Measurements from ENCODE around the gene AP5S1.

Gene AP5S1, protein sequence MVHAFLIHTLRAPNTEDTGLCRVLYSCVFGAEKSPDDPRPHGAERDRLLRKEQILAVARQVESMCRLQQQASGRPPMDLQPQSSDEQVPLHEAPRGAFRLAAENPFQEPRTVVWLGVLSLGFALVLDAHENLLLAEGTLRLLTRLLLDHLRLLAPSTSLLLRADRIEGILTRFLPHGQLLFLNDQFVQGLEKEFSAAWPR

DNA sequence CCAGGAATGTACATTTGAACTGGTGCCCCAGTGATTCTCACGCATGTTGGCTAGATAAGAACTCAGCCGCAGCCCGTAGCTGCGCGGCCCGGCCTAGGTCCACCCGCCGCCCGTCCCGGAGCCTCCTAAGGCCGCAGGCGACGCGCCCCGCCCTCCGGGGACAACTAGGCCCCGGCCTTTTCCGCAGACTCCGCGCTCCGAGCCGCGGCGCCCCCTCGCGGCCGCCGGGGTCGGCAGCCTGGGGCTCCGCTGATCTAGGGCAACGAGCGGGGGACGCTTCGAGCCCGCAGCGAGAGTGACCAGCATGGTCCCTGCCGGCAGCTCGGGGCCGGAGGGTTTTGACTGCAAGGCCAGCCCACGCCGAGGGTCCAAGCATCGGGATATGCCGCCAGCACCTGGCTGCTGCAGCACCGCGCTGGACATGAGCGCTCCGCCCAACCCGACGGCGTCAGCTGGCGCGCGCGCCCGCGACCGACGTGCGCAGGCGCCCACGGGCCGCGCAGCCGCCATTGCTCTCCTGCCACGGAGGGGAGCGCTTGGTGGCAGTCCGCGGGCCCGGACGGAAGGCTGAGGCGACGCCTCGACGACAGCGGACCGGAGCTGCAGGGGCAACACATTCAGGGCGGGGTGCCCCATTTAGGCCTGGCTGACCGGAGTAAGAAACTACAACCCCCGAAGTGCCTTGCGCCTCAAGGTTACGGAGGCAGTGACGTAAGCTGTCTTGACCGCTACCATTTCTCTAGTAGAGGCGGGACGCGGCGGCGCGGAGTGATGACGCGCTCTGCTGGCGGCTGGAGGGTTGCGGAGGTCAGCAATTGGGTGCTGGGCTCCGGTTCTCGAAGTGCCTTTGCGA, at the start of gene AP5S1:
TSS of gene AP5S1 (plus strand) at position 500 of the 853 bp plus-strand sequence. CDS start 1,571 bp downstream, outside the sequence.
- TF ChIP-seq JUND (IDR thresholded peaks at IDR 0.05; ENCODE audit: low read depth) = no peak
- in situ Hi-C loops (cut with HindIII; ENCODE audit: low pct_unique_long_range_greater_than_20kb, low sequenced_read_pairs) = no loop called here
- DNase-seq (ENCODE audit: low read depth in 1 of 2, low spot score in 1 of 2) = peak; percentile 70 to 97

DNA sequence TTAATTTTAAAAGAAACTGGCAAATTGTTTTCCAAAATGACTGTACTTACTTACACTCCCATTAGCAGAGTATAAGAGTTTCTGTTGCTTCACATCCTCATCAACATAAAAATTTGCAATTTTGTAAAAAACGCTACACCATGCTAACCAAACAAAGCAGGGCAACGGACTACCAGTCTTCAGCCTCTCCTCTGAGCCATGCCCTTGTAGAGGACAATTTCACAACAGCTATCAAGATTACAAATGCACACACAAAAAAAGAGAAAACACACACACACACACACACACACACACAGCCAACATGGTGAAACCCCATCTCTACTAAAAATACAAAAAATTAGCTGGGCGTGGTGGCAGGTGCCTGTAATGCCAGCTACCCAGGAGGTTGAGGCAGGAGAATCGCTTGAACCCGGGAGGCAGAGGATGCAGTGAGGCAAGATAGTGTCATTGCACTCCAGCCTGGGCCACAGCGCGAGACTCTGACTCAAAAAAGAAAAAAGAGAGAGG, 48.7 kb upstream of the AP5S1 start:
- no peak for DNase-seq (ENCODE audit: low read depth in 1 of 2, low spot score in 1 of 2)
- in situ Hi-C loops (cut with HindIII; ENCODE audit: low pct_unique_long_range_greater_than_20kb, low sequenced_read_pairs) = no loop called here
- no peak for TF ChIP-seq JUND (IDR thresholded peaks at IDR 0.05; ENCODE audit: low read depth)

DNA sequence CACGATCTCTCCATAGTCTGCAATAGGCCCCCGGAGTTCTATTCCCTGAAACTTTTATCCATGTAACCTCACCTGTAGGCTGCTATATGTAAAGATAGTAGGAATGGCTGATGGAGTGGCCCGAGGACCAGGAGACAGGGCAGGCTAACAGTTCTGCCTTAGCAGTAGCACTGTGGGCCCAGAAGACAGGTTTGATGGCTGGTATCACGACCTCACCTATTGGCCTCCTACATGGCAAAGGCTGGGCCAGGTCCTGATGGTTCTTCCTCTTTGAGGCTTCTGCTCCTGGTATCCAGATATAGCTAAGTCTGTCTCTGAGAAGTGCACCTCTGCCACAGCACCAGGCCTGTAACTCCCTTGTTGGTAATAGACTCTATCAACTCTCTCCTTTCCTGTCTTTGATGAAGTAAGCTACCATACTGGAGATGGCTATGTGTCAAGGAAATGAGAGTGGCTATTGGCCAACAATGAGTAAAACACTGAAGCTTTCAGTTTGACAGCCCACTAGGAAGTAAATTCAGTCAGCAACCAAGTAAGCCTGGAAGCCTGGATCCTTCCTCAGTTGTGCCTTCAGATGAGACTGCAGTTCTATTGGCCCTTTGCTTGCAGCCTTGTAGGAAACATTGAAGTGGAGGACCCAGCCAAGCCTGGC, 44.8 kb upstream of the AP5S1 start:
- in situ Hi-C loops (cut with HindIII; ENCODE audit: low pct_unique_long_range_greater_than_20kb, low sequenced_read_pairs) = no loop called here
- no peak for TF ChIP-seq JUND (IDR thresholded peaks at IDR 0.05; ENCODE audit: low read depth)
- DNase-seq (ENCODE audit: low read depth in 1 of 2, low spot score in 1 of 2) = no peak

DNA sequence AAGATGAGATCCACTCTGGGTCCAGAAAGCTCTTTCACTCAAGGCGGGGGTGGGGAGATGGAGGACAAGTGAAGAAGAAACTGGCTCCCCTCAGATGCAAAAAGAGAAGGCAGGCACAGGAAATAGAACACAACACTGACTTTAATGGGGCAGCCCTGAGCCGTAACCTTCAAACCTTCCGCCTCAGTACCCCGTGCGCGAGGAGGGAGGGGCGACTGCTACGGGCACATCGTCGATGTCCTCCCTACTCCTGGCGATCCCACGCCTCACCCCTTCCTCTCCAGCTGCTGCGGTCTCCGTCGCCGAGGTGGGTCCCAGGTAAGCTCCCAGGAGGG, 43.0 kb upstream of the AP5S1 start:
- in situ Hi-C loops (cut with HindIII; ENCODE audit: low pct_unique_long_range_greater_than_20kb, low sequenced_read_pairs) = no loop called here
- TF ChIP-seq JUND (IDR thresholded peaks at IDR 0.05; ENCODE audit: low read depth) = no peak
- no peak for DNase-seq (ENCODE audit: low read depth in 1 of 2, low spot score in 1 of 2)

DNA sequence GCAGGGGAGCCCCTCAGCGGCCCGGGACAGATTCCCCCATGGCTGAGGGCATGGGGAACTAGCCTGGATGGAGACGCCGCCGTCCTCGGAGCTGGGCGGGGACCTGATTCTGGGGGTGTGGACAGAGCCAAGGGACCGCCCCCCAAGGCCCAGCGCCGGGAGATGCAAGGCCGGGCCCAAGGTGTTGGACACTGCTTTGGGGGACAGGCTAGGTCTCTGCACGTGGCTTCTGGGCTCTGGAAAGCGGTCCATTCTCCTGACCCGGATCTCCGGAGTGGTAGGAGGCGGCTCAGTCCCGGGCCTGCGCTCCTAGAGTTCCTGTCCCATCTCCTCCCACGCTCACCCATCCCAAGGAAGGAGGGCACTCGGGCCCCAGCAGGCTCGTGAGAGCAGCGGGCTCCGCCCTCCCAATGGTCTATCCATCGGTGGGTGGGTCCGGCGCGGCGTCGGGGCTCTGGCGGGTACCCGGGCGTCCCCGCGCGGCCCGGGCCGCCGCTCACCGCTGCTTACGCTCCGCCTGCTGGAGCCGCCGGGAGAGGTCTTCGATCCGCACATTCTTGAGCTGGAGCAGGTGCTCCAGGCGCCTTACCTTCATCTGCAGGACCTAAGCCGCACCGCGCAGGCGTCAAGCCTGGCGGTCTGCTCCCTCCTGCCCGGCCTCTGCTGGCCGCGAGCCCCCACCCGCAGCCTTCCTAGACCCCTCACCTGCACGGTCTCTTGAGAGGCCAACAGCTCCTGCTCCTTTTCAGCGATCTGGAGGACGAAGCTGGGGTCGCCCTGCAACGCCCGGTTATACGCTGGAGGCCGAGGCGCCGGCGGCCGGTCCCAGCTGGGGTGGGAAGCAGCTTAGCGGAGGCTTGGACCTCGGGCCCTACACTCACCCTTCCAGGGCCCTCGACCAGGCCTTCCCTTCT, 42.4 kb upstream of the AP5S1 start:
- TF ChIP-seq JUND (IDR thresholded peaks at IDR 0.05; ENCODE audit: low read depth) = no peak
- in situ Hi-C loops (cut with HindIII; ENCODE audit: low pct_unique_long_range_greater_than_20kb, low sequenced_read_pairs) = no loop called here
- DNase-seq (ENCODE audit: low read depth in 1 of 2, low spot score in 1 of 2) = peak; percentile 56 to 80

DNA sequence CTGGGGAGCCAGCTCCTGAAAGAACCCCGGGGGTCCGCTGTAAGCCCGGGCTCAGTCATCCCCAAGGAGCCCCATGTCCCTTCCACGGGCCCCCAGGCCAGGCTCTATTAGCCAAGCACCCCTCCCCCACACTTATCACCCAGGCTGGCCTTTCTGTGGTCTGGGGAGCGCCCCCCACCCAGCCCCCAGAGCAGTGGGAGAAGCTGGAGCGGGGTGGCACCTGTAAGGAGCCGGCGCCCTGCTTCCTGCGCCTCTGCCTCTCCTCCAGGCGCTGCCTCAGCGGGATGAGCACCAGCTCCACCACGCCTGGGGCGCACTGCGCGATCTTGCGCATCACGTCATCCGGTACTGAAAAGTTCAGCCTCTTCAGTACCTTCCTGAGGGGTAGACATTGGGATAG, 41.4 kb upstream of the AP5S1 start:
- DNase-seq (ENCODE audit: low read depth in 1 of 2, low spot score in 1 of 2) = no peak
- no peak for TF ChIP-seq JUND (IDR thresholded peaks at IDR 0.05; ENCODE audit: low read depth)
- in situ Hi-C loops (cut with HindIII; ENCODE audit: low pct_unique_long_range_greater_than_20kb, low sequenced_read_pairs) = no loop called here

DNA sequence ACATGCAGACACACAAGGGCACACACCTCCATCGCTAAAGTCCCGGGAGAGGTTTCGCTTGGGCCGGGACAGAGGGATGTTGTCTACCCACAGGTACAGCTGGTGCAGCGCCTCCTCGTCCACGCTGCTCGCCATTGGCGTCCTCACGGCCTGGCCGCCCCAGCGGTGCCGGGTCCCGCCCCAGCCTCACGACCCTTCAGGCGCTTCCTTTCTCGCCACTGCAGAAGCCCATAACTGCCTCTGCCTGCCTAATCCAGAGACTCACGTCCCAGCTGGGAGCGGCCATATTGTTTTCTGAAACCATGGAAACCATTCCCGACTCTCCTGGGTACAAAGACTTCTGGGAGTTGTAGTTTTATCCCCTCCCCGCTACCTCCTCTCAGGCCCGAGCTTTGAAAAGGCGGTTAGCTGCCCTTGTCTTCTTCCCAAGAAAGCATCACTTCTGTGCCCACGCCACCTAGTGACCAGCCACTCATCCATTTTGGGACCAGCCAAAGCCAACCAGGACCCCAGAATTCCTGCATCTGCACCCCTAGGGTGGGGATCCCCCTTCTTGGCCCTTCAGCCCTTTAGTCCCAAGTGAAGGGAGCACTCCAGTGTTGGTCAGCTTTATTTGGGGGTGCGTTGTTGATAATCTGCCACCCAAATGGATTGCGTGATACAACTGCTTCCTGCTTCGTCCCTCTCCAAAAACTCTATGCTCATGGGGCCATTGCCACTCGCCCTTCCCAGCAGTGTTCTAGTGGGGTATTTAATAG, 39.0 kb upstream of the AP5S1 start, which contains the start of gene SPEF1:
TSS of gene SPEF1 (minus strand) at position 296 of the 758 bp plus-strand sequence. CDS start at position 135, 161 bp downstream.
- in situ Hi-C loops (cut with HindIII; ENCODE audit: low pct_unique_long_range_greater_than_20kb, low sequenced_read_pairs) = no loop called here
- DNase-seq (ENCODE audit: low read depth in 1 of 2, low spot score in 1 of 2) = peak; percentile 97 to 98
- TF ChIP-seq JUND (IDR thresholded peaks at IDR 0.05; ENCODE audit: low read depth) = no peak

DNA sequence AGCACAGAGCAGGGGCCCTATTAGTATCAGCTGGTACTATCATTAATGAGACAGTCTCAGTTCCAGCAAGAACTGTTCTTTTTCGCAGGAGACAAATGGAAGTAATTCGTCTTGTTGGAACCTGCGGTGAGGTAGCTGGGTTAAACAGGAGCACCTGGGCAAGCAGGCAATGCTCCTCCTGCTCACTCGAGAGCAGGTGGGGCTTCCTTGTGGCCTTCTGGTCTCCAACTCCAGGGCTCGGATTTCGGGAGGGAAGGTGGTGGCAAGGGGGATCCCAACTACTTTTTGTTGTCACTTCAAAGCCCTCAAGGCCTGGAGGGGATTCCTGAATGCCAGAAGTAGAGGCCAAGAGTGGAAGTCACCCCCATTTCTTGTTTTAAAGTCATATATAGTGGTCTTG, 37.8 kb upstream of the AP5S1 start:
- DNase-seq (ENCODE audit: low read depth in 1 of 2, low spot score in 1 of 2) = no peak
- in situ Hi-C loops (cut with HindIII; ENCODE audit: low pct_unique_long_range_greater_than_20kb, low sequenced_read_pairs) = no loop called here
- TF ChIP-seq JUND (IDR thresholded peaks at IDR 0.05; ENCODE audit: low read depth) = no peak

DNA sequence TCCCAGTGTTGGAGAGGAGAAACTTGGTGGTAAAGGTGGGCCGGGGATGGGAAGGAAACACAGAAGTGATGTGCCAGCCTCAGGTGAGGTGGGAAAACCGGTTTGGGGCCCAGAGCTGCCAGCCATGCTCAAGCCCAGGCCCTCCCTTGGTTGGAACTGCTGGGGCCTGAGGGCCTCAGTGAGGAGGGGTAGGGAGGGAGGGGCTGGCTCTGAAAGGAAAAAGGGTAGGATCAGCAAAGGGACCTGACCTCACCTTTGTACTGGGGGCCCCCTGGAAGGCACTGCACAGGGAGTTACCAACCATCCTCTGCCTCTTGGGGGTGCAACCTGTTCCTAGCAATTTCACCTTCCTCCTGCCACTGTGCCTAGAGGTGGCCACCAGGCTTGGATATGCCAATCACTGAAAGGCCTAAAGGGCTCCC, 37.3 kb upstream of the AP5S1 start:
- no peak for TF ChIP-seq JUND (IDR thresholded peaks at IDR 0.05; ENCODE audit: low read depth)
- DNase-seq (ENCODE audit: low read depth in 1 of 2, low spot score in 1 of 2) = peak in 1 of 2 experiments; percentile 60
- in situ Hi-C loops (cut with HindIII; ENCODE audit: low pct_unique_long_range_greater_than_20kb, low sequenced_read_pairs) = no loop called here

DNA sequence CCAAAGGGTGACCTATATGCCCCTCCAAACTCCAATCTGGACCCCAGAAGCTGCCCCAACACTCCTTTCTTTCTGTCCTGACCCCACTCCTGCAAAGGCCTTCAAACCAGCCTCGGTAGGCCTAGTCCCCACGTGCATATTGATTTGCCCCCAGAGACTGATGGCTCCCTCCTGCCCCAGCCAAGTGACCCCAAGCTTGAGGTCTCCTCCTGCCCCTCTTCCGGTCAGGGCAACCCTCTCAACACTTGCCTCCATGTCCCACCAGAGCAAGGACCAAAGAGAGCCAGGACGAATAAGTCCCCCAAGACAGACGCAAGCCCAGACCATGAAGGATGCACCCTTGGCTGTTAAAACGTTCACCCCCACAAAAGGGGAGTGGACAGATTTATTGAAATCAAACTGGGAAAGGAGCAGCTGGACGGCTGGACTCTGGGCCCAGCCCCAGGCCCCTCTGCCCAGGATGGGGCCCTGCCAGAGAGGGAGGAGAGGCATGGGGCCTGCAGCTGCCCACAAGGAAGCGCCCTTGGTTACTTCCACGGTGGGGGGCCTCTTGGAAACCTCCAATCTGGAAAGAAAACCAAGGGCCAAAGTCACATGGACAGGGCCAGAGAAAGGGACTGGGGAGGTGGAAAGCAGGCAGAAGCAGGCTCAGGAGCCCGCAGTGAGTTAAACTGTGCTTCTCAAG, 36.7 kb upstream of the AP5S1 start:
- DNase-seq (ENCODE audit: low read depth in 1 of 2, low spot score in 1 of 2) = no peak
- in situ Hi-C loops (cut with HindIII; ENCODE audit: low pct_unique_long_range_greater_than_20kb, low sequenced_read_pairs) = no loop called here
- no peak for TF ChIP-seq JUND (IDR thresholded peaks at IDR 0.05; ENCODE audit: low read depth)

Data from T47D (cell line).